Medulla oblongata (tissue), 1 donor: ENCODE data around the gene TRIP13.
"Not testable (repeated sequence)": the region's sequence is repeated elsewhere in the genome, so short reads cannot be mapped to it uniquely, and the experiment has no call there.

ENCODE experiments used
- DNase-seq: peaks from one replicate; pipeline ENCODE4 v3.0.0-alpha.2; 2015; ENCODE audit errors: extremely low spot score

Gene TRIP13

GRCh38 chr5:936149-937144, 43.8 kb downstream of the TRIP13 start:
- DNase-seq: no peak

GRCh38 chr5:937151-937924, 44.7 kb downstream of the TRIP13 start:
- DNase-seq: no peak

- no peak for DNase-seq
These were observed 46.7 kb downstream of the TRIP13 start for GRCh38 chr5:939368-939767.

GRCh38 chr5:940741-941140, 48.1 kb downstream of the TRIP13 start:
- not testable (repeated sequence) for DNase-seq

DNA sequence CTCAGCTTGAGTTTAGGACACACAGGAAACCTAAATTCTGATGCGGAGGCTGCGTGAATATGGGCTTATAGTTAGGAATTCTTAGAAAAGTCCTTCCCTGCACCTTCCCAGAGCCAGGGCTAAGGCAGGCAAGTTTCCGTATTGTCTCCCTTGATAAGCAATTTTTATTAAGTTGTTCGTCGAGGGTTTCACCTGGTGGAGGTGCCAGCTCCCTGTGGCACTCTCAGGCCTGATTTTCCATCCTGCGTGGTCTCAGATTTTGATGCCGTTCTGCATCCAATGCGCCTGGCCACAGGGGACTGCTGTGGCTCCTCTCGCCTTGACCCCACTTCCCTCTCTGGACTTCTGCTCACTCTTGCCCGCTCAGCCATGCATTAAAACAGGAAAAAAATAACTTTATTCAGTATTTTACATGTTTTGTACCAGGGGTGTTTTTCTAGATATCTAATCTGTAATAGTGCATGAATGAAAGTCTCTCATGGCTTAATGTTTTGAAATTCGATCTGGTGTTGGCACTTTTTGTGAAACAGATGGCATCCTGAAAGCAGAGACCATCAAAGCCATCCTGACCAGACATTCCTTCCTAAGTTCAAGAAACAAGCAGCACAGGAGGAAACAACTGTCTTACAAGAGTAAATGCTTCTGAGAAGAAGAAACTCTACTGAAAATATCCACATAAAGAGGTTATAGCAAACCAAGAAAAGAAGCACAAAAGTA, 50.7 kb downstream of the TRIP13 start:
- DNase-seq: no peak

DNA sequence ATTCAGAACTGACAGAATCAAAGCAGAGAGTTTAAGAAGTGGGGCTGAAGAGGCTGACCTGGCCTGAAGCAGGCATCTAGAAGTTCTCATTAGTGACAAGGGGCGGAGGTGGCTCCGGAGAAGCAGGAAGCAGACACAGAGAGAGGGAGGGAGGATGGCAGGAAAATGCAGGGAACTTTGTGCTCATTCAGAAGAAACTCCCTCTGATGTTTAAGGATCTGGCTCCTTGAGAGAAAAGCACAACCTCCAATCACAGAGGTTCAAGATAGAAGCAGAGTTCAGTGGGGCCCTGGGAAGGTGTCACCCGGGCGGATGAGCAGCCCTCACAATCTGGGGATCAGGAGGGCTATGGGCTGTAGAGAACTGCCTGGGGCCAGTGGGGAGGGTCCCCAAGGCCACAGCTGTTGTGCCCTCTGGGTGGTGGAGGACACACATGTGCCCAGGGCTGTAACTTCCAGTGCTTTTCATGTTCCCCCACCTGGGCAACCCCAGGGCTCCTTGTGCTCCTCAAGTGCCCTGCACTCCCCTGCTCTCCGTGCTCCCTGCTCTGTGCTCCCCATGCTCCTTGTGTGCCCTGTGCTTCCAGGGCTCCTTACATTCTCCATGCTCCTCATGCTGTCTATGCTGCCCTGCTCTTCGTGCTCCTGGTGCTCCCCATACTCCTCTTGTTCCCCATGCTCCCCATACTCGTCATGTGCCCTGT, 51.4 kb downstream of the TRIP13 start:
- no peak for DNase-seq

GRCh38 chr5:944621-944927, 51.9 kb downstream of the TRIP13 start:
- no peak for DNase-seq

DNA sequence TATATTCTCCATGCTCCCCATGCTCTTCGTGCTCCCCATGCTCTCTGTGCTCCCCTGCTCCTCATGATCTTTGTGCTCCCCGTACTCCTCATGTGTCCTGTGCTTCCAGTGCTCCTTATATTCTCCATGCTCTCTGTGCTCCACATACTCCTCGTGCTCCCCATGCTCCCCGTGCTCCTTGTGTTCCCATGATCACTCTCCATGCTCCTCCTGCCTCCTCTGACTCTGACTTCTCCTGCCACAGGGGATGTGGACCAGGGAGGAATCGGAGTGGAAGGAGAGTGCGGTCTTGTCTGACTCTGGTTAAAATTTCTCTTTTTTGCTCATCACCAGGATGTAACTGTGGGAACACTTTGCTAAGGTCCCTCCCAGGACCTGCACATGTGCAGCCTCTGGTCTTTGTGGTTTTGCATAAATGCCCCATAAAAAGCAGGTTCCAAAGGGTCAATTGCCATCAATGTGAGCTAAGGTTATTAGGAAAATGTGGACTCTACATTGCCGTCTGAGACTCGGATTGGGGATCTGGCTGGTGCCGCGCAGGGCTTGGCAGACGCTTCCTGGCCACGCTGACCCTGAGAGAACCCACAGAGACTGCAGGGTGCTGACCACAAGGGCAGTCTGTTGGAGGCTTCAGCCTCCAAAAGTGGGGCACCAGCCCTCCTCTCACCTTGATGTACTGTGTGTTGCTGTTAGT, 52.5 kb downstream of the TRIP13 start:
- no peak for DNase-seq

GRCh38 chr5:945691-946551, 53.2 kb downstream of the TRIP13 start:
- DNase-seq: no peak

GRCh38 chr5:946720-947625, 54.3 kb downstream of the TRIP13 start:
- DNase-seq: no peak

GRCh38 chr5:947626-948471, 55.2 kb downstream of the TRIP13 start:
- no peak for DNase-seq

DNA sequence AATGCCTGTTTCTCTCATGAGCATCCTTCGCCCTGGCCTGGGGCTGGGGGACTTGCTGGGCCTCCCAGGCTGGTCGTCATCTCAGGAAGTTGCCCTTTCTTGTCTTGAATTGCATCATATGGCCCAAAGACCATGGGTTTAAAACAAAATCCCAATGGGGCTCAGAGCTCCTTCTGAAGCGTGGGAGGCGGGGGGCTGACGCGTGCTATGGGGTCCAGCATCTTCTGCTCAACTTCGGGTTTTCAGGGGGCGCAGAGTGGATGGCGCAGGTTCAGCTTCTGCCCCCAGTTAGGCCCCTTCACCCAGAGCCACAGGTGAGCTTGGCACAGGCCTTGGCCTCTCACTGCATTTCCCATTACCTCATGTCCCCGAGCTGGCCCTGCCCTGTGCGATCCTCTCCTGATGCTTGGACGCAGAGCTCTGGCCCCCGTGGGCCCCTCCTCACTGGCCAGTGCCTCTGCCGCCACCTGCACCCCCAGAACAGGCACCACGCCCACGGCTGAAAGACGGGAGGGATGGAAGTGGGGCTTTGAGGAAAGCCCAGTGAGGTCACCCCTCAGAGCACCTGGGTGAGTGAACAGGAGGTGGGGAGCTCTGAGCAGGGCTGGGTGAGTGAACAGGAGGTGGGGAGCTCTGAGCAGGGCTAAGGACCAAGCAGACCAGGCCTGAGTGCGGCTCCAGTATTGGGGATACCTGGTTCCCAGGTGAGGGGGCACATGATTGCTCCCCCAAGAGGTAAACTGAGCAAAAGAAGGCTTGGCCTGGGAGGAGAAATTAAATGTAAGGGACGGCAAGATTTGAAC, 56.0 kb downstream of the TRIP13 start:
- DNase-seq: no peak

GRCh38 chr5:949275-949543, 56.5 kb downstream of the TRIP13 start:
- DNase-seq: no peak

DNA sequence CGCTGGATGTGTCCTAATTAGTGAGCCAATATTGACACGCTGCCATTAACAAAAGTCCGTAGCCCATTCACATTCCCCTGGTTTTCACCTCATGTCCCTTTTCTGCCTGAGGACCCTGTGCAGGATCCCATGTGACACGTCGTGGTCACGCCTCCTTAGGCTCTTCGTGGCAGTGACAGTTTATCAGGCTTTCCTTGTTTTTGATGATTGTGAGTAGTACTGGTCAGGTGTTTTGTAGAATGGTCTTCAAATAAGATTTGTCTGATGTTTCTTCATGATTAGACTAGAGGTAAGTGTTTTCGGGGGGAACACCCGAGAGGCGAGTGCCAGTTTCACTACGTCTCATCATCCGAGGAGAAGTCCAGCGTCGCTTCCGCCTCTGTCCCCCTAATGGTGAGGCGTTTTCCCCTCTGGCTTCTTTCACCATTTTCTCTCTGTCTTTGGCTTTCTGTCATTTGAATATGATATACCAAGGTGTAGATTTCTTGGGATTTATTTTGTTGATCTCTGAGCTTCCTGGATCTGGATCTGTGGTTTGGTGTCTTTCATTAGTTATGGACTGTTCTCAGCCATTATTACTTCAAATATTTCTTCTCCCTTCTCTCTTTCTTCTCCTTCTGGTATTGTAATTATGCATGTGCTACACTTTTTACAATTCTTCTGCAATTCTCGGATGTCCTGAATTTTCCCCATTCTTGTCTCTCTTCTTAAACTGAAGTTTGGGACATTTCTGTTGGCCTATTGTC, 57.3 kb downstream of the TRIP13 start:
- DNase-seq: no peak

DNA sequence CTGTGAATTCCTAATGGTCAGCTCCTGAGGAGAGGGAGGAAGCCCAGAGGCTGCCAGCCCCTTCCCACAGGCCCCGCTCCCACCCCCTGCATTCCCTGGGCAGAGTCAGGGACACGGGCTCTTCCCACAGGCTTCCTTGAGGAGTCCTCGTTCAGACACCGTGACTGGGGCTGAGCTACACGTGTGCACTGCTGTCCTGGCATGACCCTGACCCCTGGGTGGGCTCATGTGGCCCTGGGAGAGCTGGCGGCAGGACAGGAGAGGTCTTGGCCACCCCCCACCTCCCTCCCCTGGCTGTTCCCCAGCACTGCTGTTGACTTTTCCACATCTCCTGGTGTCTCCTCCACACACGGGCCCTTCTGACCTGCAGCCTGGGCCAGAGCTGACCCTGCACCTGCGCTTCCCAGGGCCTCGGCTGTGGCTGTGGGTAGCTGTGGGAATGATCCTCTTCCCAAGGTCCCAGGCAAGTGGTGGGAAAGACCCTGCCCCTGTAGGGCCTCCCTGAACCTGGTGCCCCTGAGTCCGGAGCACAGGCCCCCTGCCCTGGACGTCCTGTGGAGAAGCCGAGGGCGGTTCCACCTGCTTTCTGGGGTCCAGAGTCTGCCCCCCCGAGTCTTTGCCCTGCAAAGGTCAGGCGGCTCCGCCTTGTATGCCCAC, 59.4 kb downstream of the TRIP13 start:
- no peak for DNase-seq

DNA sequence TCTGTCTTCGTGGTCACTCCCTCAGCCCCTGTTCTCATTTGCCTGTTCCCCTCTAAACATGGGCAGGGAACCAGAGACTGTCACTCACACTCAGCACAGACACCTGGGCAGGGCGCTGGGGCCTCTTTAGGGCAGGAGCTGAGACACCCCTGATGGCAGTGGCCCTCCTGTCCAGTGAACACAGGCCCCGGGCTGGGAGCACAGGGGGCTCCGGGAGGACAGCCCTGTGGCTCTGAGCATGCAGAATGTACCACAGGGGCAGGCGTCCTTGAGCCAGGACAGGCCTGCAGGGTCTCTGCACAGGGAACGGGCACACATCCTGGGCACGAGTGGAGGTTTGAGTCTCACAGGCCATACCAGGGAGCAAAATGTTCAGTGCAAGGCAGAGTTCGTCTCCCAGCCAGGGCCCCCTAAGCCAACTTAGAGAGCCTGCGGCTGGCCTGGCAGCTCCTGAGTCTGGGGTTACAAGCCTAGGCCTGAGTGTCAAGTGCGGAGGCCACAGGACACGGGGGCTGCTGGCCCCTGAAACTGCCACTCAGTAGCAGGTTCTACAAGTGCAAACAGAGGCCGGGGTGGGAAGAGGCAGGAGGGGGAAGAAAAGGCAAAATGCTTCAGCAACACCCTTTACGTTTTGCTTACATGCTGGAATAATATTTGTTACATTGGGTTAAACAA, 60.0 kb downstream of the TRIP13 start:
- no peak for DNase-seq
